ENCODE measurements around the gene GPT2.
"Not testable (repeated sequence)": the region's sequence is repeated elsewhere in the genome, so short reads cannot be mapped to it uniquely, and the experiment has no call there.

The GPT2 gene

GRCh38 chr16:46862555-46863447 is 21.4 kb upstream of the GPT2 start:
- DNase-seq (no peak), ATAC-seq (peak; percentile 70)

GRCh38 chr16:46866286-46866685 is 17.9 kb upstream of the GPT2 start:
- DNase-seq: no peak
- no peak for ATAC-seq

GRCh38 chr16:46867486-46867885 is 16.7 kb upstream of the GPT2 start:
- not testable (repeated sequence) for DNase-seq, ATAC-seq

GRCh38 chr16:46868891-46869290 is 15.3 kb upstream of the GPT2 start:
- not testable (repeated sequence) for DNase-seq, ATAC-seq

- no peak for DNase-seq
Measured at GRCh38 chr16:46871597-46871996, 12.6 kb upstream of the GPT2 start.

GRCh38 chr16:46873201-46873600 is 11.0 kb upstream of the GPT2 start:
- ATAC-seq (no peak), DNase-seq (no peak)

More at GRCh38 chr16:46871597-46871996, 12.6 kb upstream of the GPT2 start:
- no peak for ATAC-seq

GRCh38 chr16:46875243-46875642 is 8.9 kb upstream of the GPT2 start:
- no peak for DNase-seq
- ATAC-seq: no peak

- ATAC-seq (no peak), DNase-seq (no peak)
Measured at GRCh38 chr16:46882304-46882939, 1.7 kb upstream of the GPT2 start.

GRCh38 chr16:46882940-46883307 is 1.2 kb upstream of the GPT2 start:
- ATAC-seq (no peak), DNase-seq (no peak)

GRCh38 chr16:46883353-46883689 is 841 bp upstream of the GPT2 start:
- no peak for ATAC-seq
- no peak for DNase-seq

- DNase-seq (peak; percentile 22), ATAC-seq (peak; percentile 6)
Measured at GRCh38 chr16:46884513-46885293, 541 bp downstream of the GPT2 start.

GRCh38 chr16:46885960-46886763 is 2.0 kb downstream of the GPT2 start:
- ATAC-seq (no peak), DNase-seq (no peak)

GRCh38 chr16:46886764-46887523 is 2.8 kb downstream of the GPT2 start:
- DNase-seq: no peak

GRCh38 chr16:46887524-46887854 is 3.3 kb downstream of the GPT2 start:
- no peak for ATAC-seq
- DNase-seq: no peak

More at GRCh38 chr16:46886764-46887523, 2.8 kb downstream of the GPT2 start:
- no peak for ATAC-seq

- ATAC-seq (no peak), DNase-seq (no peak)
Measured at GRCh38 chr16:46889245-46889941, 5.2 kb downstream of the GPT2 start.

GRCh38 chr16:46889942-46890300 is 5.8 kb downstream of the GPT2 start:
- ATAC-seq (no peak), DNase-seq (no peak)

GRCh38 chr16:46891910-46892309 is 7.7 kb downstream of the GPT2 start:
- DNase-seq (no peak), ATAC-seq (no peak)

GRCh38 chr16:46894036-46894672 is 10.0 kb downstream of the GPT2 start:
- ATAC-seq: no peak
- no peak for DNase-seq

GRCh38 chr16:46895399-46896313 is 11.5 kb downstream of the GPT2 start:
- DNase-seq (no peak), ATAC-seq (no peak)
